ENCODE measurements around the gene SLC1A3.

The SLC1A3 gene

DNA sequence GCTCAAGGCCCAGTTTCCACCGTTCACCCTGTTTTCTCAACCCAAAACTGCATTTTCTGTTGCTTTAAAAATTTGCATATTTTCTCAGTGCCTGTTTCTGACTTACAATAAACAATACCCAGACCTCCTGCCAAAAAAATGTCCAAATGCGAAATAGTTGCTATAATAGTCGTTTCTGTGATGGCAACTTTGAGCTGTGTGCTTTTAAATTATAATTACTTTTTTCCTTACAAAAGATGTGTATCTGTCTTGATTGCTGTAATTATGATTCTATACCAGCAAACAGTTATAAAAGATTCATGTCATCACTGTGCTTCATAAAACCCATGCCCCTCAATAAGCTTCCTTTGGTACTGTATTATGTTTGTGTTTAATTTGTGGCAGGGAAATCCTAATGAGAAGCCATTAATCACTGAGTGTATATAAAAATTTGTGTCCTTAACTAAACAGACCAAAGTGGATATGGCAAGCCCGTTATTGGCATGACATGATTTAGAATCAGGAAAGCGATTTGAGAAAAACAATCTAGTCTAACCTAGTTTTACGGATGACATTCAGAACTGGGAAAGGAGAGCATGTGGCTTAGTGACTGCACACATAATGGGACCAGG is 5.4 kb upstream of the SLC1A3 start:
- no peak for DNase-seq

DNA sequence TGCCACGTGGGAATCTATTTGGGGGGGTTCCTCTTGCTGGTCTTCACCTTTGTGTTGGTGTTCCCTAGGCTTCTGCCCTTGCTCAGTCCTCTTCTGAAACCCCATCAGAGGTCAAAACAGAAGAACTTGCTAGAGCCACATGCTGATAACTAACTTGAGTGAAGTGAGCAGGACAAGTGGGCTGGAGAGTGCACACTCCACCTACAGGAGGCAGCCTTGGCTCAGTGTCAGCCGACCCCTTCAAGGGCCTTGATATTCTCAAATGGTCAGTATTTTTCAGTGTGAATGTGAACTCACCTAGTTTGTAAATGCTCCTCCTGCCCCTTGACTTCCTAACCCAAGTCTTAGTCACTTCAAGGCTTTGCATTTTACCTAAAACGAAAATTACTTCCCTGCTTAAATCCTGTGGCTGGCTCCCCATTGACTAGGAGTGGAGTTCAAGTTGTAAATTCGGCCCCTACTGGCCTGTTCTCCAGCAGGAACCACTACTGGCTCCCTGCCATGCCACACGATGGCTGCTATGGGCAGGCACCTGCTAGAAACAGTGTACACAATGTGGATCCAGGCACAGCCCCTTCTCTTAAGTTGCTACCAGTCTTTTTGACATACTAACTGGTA is 3.6 kb upstream of the SLC1A3 start:
- DNase-seq = no peak

DNA sequence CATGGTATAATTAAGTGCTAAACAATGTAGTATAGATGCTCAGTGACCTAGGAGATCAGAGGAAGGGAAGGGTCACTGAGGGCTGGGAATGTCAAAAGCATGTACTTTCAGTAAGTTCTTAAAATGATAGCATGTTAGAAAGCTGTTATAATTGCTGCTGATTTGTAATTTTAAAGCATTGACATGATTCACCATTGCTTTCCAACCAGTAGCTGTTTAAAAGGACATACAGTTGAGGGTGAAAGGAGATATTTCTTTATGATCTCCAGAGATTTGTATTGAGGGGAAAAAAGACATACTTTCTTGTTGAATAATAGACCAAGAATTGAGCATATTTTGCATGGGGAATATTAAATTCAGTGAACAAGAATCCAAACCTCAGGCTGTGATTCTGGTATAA is 1.2 kb upstream of the SLC1A3 start:
- no peak for DNase-seq

DNA sequence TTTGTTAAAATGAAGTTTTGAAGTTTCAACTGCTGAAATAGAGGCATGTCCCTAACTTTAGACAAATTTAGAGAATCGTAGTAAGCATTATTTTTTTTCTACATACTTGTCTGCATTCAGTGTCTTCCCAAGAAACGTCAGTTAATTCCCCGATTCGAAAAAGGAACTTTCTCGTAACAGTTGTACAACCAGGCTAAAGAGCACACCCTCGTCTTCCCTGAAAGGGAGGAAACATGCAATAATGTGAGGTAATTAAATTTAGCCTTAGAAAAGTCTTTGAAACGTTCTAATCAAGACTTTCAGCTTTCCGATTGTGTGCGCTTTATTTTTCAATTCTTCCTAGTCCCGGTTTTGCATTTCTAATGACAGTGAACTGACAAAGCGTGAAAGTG is 374 bp upstream of the SLC1A3 start:
- no peak for DNase-seq

DNA sequence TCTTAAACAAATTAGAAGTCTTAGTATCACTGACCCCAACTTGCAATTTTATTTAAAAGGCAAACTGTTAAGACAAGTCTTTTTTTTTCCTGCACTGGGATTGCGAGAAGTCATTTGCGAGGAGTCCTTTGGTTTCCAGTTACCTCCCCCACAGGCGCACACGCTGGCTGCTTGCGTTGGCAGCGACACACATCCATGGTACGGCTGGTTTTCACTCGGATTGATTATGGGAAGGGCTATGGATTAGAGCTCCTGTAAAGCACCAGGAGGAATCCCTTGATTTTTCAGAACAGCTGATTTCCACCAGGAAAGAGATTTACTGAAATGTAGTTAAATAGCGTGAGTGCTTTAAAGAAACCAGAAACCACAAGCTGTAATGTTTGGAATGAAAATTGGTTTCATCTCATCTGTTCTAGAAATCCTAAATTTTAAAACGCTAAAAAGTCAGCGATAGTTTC is 737 bp downstream of the SLC1A3 start:
- DNase-seq = peak; percentile 62

DNA sequence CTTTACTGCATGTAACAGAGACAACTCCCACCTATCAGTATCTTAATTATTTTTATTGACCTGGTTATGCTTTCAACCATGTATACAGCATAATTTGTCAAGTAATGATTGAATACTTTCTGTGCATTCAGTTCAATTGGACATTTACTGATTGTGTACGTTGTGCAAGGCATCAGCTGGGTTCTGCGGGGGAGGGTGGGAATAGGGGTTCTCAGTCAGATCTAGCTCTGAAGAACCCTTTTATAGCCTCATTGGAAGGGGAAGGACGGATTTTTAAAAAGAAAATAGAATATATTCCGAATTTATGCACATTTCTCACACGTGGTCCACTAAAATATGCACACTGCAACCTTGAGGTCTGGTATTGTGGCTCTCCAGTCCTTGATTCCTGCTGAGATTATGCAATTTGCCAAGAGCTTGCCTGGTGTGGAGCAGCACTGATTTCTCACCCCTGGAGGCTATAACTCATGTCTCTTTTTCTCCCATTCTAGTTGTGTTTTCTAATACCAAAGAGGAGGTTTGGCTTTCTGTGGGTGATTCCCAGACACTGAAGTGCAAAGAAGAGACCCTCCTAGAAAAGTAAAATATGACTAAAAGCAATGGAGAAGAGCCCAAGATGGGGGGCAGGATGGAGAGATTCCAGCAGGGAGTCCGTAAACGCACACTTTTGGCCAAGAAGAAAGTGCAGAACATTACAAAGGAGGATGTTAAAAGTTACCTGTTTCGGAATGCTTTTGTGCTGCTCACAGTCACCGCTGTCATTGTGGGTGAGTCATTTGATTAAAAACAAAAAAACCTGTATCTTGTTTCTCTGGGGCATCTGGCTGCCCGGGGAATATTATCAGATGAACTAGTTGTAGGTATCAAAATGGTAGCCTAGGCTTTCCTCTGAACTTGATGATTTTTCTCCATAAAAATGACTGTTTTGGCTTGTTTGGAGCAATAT is 1.7 kb downstream of the SLC1A3 start:
- DNase-seq = no peak

DNA sequence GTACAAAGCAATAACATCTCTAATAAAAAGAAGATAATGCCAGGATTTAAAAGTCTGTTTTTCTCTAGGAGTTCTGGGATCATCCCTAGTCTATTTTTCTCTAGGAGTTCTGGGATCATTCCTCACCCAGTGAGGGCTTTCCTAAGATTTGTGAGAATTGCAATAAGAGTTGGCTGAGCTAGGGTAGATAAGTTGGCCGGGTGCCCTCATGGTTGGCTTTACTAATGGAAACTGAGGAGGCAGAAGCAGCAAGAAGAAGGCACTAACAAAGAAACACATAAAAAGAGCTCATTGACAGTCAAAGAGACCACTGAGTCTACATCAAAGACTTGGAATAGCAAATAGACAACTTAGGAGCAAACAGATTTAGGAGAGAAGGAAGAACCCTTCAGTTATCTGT is 4.2 kb downstream of the SLC1A3 start:
- DNase-seq = no peak

DNA sequence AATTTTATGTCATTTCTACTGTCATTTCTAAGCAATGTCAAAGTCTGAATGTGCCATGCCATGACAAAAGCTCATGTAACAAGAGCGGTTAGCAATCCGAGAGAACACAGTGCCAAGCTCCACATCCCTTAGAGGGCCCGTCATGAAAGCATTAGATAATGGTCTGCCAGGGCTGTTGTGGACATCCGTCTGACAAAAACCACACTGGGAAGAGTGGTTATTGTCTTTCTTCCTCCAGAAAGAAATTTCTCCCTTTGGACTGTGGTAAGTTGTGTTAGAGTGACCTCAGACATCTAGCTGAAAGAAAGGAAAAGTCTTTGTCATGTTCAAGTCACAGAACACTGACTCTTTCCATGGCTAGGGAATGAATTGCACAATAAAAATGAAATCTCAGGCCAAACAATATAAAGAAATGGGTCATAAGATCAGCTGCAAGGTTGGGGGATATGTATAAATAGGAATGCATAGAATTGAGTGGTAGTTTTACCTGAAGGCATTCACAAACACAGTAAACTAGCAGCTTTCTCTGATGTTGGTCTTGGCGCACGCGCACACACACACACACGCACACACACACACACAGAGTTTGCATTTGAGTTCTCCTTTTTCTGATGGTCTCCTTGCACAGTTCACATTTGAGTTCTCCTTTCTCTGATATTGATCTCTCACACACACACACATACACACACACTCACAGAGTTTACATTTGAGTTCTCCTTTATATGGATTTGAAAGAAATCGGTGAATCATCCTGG is 5.3 kb downstream of the SLC1A3 start:
- no peak for DNase-seq

DNA sequence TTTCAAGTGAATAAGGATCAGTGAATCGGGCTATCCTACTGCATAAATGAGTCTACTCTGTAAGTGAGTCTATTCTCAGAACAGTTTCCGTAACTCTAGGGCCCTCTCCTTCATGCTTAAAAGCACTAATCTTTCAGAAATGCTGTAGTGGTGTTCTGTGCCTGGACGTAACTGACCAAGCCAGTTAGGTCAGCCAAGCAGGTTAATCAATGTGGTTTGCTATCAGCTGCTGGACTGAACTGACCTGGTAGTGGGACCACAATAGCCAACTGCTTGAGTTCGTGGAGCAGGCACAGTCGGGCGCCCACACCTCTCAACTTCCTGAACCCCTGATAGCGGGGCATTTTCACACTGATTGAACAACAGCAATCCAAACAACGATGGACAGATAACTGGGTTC is 6.8 kb downstream of the SLC1A3 start:
- no peak for DNase-seq

DNA sequence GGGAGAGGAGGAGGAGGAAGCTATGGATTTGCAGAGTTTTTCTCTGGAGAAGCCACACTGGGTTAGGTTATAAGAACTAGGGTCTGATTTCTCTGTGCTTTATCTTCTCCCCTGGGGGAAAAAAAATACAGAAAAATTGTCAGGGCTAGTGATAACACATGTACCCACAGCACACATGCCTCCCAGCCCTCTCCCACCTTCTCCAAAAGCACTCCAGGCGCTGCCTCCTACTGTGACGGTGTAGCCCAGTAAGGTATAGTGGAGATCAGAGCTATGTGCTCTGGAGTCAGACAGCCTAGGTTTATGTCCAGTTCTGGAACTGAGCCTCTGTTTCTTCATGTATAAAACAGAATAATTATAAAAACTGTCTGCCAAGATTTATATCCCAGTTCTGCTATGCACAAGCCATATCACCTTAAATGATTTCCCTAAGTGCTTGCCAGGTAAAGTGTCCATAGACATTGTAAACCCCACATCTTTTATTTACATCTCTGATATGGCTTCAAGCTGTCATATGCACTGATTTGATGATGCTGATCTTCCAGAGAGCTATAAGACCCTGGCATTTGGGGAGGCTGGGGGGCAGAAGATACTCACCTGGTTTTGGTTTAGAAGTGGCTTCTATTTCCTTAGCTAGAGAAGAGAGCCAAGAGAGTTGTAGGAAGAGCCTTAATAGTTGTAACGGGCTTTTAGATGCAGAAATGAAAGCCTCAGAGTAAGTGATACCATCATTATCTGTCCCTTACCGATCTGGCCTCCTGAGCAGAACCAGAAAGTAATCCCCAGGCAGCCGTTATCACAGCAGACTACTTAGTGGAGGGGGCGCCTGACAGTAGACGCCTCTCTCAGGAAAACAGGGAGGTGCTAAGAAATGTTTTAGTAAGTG is 7.6 kb downstream of the SLC1A3 start:
- no peak for DNase-seq

DNA sequence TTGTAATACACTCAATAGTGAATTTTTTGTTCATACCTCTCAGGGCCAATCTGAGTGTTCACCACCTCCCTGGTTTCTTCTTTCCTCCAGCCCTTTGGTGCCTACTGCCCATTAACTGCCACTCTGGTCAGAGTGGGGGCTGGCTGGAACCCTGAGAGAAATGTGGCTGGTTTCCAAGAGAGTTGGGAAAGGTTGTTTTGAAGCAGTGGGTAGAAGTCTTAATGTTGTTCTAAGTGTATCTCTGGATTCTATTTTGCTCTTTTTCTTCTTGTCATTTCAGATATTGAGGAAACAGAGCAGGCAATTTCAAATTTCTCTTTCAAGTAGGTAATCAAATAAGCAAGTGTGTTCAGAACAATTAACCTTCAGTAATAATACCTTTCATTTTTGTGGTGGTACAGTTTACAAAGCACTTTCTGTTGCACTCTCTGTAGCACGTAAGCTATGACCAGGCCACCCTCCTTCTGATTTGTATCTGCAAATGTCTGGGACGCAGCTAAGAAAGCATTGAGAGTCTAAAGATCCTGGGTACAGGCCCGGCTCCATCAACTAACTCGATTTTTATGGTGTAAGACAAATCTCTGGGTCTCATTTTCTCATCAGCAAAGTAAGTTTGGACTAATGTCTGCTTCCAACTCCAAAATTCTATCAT is 8.4 kb downstream of the SLC1A3 start:
- no peak for DNase-seq

DNA sequence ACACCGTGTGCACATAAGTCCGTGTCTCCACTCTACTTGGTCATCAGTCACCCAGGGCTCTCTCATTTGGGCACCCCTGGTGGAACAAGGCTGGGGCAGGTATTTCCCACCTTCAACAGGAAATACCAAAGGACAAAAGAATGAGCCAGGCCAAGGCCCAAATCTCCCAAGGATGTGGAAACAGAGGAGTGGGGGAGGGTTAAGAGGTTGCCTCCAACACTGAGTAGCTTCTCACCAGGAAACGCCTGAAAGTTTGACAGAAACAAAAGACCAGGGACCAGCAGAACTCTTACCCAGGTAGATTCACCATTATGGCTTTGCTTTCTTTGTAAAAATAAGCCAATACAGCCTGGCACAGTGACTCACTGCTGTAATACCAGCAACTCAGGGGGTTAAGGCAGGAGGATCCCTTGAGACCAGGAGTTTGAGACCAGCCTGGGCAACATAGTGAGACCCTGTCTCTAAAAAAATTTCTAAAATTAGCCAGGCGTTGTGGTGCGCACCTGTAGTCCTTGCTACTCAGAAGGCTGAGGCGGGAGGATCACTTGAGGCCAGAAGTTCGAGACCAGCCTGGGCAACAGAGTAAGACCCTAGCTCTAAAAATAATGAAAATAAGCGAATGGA is 12.7 kb downstream of the SLC1A3 start:
- no peak for DNase-seq

DNA sequence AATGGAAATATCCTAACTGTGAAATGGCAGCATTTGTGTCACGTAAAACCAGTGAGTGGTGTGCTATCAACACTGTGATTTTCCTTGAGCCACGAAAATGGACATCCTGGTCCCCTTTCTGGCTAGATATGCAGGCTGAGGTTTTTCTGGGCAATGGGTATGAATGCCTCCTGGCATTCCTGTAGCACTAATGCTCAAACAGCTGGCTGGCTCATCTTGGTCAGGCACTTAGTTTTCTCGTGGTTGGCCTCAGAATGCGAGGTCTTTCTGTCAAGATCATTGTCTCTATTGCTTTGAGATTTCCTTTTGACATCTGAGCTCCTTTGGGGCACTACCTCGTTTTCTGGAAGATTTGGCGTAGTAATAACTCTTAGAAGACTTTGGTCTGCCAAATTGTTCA is 15.6 kb downstream of the SLC1A3 start:
- no peak for DNase-seq

DNA sequence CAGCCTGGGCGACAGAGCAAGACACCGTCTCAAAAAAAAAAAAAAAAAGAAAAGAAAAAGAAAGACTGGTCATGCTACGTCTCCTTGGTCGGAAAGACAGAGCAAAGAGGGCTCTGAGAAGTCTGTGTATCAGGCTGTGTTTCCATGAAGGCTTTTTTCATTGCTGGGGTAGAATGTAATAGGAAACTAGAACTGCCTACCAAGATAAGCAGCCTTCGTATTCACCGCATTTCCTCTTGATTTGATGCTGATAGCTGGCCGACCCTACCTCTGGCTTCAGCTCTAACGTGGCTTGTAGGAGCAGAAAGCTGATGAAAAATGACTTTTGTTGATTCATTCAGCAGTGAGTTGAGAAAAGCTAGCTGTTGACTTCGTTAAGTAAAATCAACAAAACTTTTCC is 17.4 kb downstream of the SLC1A3 start:
- no peak for DNase-seq

DNA sequence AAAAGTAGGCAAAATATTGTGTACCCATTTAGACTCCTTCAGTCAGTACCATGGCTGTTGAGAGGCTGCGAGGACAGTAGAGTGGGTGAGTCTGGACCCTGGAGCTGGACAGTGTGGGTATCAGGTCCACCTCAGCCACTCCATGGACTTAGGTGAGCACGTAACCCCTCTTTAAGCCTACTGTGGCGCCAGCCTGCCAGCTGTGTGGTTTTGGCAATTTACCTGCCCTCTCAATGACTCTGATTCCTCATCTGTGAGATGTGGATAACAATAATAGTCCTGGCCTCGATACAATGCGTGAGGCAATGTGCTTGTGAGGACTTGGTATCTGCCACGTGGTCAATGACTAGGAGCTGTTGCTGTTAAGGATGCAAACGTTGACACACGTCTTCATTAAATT is 17.9 kb downstream of the SLC1A3 start:
- no peak for DNase-seq

DNA sequence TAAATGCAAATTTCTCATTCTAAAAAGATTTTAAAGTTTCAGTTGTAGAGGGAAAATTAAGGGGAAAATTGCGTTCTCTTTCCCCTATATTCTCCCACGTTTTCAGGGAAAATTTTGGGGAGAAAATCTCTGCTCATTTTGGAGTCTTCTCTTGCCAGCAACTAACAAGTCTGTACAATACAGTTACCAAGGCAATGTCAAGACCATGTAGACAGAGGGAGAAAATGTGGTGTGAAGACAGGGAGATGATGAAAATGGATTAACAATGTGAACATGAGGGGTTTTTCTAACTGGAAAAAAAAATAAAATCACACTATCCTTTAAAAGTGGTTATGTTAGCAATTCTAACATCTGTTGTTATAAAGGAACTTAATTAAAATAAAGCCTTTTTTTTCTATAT is 22.3 kb downstream of the SLC1A3 start:
- DNase-seq = no peak

DNA sequence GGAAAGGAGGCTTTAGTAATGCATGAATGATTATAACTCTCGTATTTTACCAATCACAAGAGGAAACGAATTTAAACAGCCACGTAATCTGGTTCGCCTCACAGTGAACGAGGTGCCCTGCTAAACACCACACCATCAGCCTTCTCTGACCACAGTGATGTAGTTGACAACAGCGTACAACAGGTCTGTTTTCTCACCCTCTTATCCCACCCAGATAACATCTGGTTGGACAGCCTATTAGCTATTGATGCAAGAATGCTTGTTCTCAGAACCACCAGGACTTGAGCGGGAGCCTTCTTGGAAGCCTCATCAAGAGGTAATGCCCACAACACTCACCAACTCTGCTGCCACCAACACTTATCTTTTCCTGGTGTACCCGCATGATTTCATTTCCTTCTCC is 23.3 kb downstream of the SLC1A3 start:
- no peak for DNase-seq

DNA sequence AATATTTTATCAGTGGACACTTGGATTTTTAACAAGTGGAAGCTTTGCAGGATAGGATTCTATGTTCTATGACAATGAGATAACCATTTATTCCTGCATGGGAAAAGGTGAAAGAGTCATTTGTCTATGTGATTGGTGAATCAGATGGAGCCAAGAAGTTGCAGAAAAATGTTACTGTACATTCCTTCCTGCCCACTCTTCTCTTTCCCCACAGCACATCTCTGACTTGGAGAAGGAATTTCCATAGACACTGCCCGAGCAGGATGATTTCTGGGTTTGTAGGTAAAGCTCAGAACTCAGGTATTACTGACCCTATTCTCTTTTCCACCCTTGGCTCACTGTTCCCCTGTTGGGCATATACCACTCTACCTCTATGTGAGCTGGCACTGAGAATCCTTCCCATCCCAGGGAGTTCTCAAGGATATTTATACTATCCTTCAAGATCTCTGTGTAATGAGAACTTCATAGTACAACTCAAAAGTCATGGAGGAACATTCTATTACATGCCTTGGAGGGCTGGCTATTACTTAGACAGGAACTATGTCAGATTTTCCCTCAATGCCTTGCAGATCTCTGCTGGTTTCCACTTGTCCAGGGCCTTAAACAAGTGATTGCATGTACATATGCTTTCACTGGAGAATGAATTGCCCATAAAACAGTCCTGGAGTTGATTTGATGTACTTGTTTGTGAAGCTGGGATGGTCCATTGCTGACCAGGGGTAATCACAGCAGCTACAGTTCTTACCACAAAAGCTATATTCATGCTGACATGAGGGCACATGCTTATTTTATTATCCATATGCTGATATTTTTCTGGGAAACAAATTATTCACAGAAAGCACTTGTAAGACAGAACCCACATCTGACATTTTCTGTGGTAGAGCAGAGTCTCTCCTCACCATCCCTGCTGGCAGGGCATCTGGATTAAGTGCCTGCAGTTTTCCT is 24.1 kb downstream of the SLC1A3 start:
- DNase-seq = no peak

DNA sequence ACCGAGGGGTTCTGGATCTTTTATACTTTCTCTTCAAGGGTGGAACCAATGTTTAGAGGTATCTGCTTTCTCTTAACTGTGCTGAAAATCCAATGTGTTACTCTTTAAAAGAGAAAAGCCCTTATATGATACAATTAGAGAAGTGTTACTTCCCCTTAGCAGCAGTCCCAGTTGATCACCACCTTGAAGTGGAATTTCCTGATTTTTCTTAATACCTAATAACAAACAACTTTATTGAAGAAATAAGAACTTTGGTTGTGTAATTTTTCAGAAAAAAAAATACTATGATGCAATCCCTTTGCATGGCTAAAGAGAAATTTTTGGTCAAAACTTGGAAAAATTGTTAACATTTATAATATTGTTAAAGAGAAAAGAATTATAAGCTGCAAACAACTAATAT is 24.7 kb downstream of the SLC1A3 start:
- DNase-seq = no peak

All from left hindlimb (tissue), 1 donor.